Measurements from ENCODE around the gene BMPER. TPM values are rescaled to one million over a fixed set of nuclear protein-coding genes. Genes with fewer than 3 reads are reported as not detected.

BMPER gene
- total RNA-seq, 3 donors from 2014 or later (not counting 1 experiment from before 2014, with no cell fraction given): 0.32 to 0.64 (median 0.50) TPM

DNA sequence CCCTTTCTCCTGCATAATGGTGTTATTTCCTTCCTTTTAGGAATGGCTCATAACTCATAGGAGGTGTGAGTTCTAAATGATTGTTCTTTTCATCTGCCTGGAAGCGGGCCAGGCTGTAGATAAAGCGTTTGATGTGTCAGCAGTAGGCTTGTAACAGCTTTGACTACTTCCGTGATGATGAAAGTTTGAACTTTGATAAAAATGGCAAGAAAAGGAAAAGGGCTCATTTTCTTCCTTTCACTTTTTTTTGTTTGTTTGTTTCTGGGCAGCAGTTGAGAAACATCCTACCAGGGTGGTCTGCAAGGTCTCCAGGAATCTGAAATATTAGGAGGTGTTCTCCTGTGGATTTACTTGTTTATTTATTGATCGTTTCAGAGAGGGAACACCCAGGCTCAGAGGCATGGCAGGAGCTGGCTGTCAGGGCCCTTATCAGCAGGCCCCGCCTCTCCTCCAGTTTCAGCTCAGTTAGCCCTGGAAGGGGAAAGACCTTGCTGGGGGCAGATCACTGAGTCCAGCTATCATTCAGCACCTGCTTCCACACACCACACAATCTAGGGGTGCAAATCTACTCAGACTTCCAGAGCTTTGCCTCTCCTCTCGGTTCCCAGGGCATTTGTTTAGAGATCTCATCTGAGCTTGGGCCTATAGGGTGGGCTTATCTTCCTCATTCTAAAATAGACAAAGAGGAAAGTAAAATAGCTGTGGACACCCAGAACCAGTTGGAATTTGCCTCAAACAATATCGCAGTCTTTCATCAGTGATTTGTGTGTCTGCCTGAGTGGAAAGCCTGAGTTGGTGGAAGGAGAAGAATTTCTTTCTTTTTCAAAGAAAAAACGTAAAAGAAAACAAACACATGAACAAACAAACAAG is 130.9 kb downstream of the BMPER start:
- Mint-ChIP-seq H3K4me1 (no peaks in the 10 kb centered on the region), H3K27ac (no peak overlapping the region), H3K36me3 (no peaks in the 10 kb centered on the region), H3K4me3 (no peak overlapping the region), H3K27me3 (ENCODE audit: low read depth in 2 of 2) (peaks cover 5 to 11% of the 10 kb centered on the region in 2 donors), H3K9me3 (no peaks in the 10 kb centered on the region)
- DNase-seq (no peak), ATAC-seq (no peak)
- TF ChIP-seq, protein P1, sequence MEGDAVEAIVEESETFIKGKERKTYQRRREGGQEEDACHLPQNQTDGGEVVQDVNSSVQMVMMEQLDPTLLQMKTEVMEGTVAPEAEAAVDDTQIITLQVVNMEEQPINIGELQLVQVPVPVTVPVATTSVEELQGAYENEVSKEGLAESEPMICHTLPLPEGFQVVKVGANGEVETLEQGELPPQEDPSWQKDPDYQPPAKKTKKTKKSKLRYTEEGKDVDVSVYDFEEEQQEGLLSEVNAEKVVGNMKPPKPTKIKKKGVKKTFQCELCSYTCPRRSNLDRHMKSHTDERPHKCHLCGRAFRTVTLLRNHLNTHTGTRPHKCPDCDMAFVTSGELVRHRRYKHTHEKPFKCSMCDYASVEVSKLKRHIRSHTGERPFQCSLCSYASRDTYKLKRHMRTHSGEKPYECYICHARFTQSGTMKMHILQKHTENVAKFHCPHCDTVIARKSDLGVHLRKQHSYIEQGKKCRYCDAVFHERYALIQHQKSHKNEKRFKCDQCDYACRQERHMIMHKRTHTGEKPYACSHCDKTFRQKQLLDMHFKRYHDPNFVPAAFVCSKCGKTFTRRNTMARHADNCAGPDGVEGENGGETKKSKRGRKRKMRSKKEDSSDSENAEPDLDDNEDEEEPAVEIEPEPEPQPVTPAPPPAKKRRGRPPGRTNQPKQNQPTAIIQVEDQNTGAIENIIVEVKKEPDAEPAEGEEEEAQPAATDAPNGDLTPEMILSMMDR (IDR thresholded peaks at IDR 0.05): no peak
- 69% methylated on average over 8 of the region's 8 CpGs for WGBS (ENCODE audit: insufficient coverage)
- H3K4me1 ChIP-seq (ENCODE audit: control insufficient read depth, insufficient read depth, low read length): no peaks in the 10 kb centered on the region
- no peaks in the 10 kb centered on the region for H3K27me3 ChIP-seq (ENCODE audit: control insufficient read depth, insufficient read depth, low read length)
- H3K4me3 ChIP-seq (ENCODE audit: low read length): no peak overlapping the region
- intact Hi-C loops (cut with micrococcal nuclease): no loop called here
- H3K36me3 ChIP-seq (ENCODE audit: control insufficient read depth, insufficient read depth, low read length): no peaks in the 10 kb centered on the region
- no peak overlapping the region for H3K27ac ChIP-seq (ENCODE audit: low read length)
- H3K9me3 ChIP-seq (ENCODE audit: control insufficient read depth, insufficient read depth, low read length): no peaks in the 10 kb centered on the region

DNA sequence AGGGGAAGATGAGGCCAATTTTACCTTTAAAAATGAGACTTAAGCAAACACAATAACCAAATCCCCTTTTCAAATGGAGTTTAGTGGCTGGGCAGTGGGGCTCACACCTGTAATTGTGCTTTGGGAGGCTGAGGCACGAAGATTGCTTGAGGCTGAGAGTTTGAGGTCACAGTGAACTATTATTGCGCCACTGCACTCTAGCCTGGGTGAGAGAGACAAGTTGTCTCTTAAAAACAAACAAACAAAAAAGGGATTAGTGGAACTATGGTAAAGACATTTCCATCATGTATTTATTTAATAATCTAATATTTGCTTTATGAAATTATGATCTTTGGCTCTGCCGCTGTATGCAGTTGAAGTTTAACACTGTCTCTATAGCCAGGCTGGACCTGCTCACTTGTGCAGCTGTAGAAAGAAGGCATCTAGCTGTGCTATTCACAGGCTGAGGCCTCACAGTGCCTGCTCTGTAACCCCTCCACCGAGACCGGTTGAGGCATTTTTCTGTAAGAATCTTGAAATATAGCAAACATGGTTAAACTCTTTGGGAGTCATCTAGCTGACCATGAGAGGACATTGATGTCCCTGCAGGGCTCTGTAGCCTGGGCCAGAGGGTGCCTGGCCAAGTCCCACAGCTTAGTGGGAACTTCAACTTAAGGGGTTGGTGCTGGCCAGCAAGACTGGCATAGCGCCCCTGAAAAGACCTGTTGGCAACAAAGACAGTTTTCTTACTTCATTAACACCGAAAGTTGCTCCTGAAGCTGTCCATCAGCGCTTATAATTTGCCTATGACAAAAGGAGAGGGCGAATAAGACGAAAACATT is 131.8 kb downstream of the BMPER start:
- H3K36me3 Mint-ChIP-seq: no peaks in the 10 kb centered on the region
- H3K4me3 Mint-ChIP-seq: no peak overlapping the region
- H3K36me3 ChIP-seq (ENCODE audit: control insufficient read depth, insufficient read depth, low read length): no peaks in the 10 kb centered on the region
- no peak overlapping the region for H3K4me3 ChIP-seq (ENCODE audit: low read length)
- ATAC-seq (no peak), DNase-seq (no peak)
- H3K27ac Mint-ChIP-seq: no peak overlapping the region
- H3K27me3 Mint-ChIP-seq (ENCODE audit: low read depth in 2 of 2): peaks cover 5 to 11% of the 10 kb centered on the region in 2 donors
- H3K27me3 ChIP-seq (ENCODE audit: control insufficient read depth, insufficient read depth, low read length): no peaks in the 10 kb centered on the region
- TF ChIP-seq, protein P1 (IDR thresholded peaks at IDR 0.05): no peak
- H3K27ac ChIP-seq (ENCODE audit: low read length): no peak overlapping the region
- H3K4me1 ChIP-seq (ENCODE audit: control insufficient read depth, insufficient read depth, low read length): no peaks in the 10 kb centered on the region
- no peaks in the 10 kb centered on the region for H3K4me1 Mint-ChIP-seq
- intact Hi-C loops (cut with micrococcal nuclease): no loop called here
- H3K9me3 Mint-ChIP-seq: no peaks in the 10 kb centered on the region
- WGBS (ENCODE audit: insufficient coverage): 82% methylated on average over 10 of the region's 10 CpGs
- no peaks in the 10 kb centered on the region for H3K9me3 ChIP-seq (ENCODE audit: control insufficient read depth, insufficient read depth, low read length)

DNA sequence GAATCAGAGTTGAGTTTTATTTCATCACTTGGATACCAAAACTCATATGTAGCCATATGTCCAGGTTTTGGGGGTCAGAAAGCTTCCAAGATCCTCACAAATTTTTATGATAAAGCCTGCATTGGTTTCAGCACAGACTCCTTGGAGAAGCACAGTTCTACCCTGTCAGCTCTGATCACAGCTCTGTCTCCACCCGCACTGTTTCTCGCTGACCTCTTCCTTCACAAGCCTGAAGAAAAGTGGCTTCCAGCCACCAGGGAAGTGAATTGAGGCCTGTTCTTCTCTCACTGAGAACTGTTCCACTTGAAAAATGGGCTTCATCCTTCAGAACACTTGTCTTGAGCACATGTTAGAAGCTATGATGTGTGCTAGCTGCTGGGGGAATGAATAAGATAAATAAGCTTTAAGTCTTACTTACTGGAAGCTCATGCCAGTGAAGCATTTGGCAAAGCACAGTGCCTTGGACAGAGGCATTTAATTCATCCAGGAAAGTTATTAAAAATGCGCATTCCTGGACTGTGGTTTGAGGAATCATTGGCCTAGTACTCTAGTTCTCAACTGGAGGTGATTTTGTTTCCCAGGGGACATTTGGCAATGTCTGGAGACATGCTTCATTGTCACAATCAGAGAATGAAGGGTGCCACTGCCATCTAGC is 133.6 kb downstream of the BMPER start:
- H3K36me3 Mint-ChIP-seq: no peaks in the 10 kb centered on the region
- no peak overlapping the region for H3K27ac Mint-ChIP-seq
- peaks cover 9 to 11% of the 10 kb centered on the region in 2 donors for H3K27me3 Mint-ChIP-seq (ENCODE audit: low read depth in 2 of 2)
- TF ChIP-seq, protein P1 (IDR thresholded peaks at IDR 0.05): no peak
- Histone ChIP-seq H3K27ac (ENCODE audit: low read length) (no peak overlapping the region), H3K36me3 (ENCODE audit: control insufficient read depth, insufficient read depth, low read length) (no peaks in the 10 kb centered on the region), H3K9me3 (ENCODE audit: control insufficient read depth, insufficient read depth, low read length) (no peaks in the 10 kb centered on the region), H3K27me3 (ENCODE audit: control insufficient read depth, insufficient read depth, low read length) (no peaks in the 10 kb centered on the region), H3K4me3 (ENCODE audit: low read length) (no peak overlapping the region), H3K4me1 (ENCODE audit: control insufficient read depth, insufficient read depth, low read length) (no peaks in the 10 kb centered on the region)
- ATAC-seq (no peak), DNase-seq (no peak)
- H3K9me3 Mint-ChIP-seq: no peaks in the 10 kb centered on the region
- intact Hi-C loops (cut with micrococcal nuclease): no loop called here
- H3K4me1 Mint-ChIP-seq: no peaks in the 10 kb centered on the region
- H3K4me3 Mint-ChIP-seq: no peak overlapping the region
- 100% methylated on average over 3 of the region's 3 CpGs for WGBS (ENCODE audit: insufficient coverage)
